ENCODE measurements around the gene CSAD.

GRCh38 chr12:53185582-53186153 is 4.9 kb upstream of the CSAD start:
- no peak for TF ChIP-seq EZH2 (IDR thresholded peaks at IDR 0.05; ENCODE audit: borderline replicate concordance, insufficient read depth, low read depth, low read length, poor library complexity, severe bottlenecking)
- TF ChIP-seq, protein P1, sequence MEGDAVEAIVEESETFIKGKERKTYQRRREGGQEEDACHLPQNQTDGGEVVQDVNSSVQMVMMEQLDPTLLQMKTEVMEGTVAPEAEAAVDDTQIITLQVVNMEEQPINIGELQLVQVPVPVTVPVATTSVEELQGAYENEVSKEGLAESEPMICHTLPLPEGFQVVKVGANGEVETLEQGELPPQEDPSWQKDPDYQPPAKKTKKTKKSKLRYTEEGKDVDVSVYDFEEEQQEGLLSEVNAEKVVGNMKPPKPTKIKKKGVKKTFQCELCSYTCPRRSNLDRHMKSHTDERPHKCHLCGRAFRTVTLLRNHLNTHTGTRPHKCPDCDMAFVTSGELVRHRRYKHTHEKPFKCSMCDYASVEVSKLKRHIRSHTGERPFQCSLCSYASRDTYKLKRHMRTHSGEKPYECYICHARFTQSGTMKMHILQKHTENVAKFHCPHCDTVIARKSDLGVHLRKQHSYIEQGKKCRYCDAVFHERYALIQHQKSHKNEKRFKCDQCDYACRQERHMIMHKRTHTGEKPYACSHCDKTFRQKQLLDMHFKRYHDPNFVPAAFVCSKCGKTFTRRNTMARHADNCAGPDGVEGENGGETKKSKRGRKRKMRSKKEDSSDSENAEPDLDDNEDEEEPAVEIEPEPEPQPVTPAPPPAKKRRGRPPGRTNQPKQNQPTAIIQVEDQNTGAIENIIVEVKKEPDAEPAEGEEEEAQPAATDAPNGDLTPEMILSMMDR (IDR thresholded peaks at IDR 0.05), result no peak
